Effector memory CD8-positive, alpha-beta T cell (primary cell): Measurements from ENCODE around the gene REV3L.

ENCODE experiments used
- ATAC-seq: fragments of 150-1000 bp; cut with Tn5 transposase; replicated peaks from 2 replicates; pipeline ENCODE4 v1.10.0; 2021; ENCODE audit warnings: mild to moderate bottlenecking, moderate library complexity
- DNase-seq, 3 experiments: peaks; one replicate each; pipeline ENCODE4 v3.0.0; 2021
- H3K27ac Mint-ChIP-seq, 2 donors: one replicate each; pipeline ENCODE4 v1.8.0; 2022; ENCODE audit warnings: mild to moderate bottlenecking in 2 of 2, mixed read lengths in 2 of 2, moderate library complexity in 2 of 2
- H3K27me3 Mint-ChIP-seq, 2 donors: one replicate each; pipeline ENCODE4 v1.8.0; 2022; ENCODE audit warnings: mixed read lengths in 2 of 2
- H3K36me3 Mint-ChIP-seq: one replicate; pipeline ENCODE4 v1.8.0; 2022; ENCODE audit warnings: mild to moderate bottlenecking, moderate library complexity, mixed read lengths; ENCODE audit not compliant: insufficient read depth
- H3K4me1 Mint-ChIP-seq, 2 donors: one replicate each; pipeline ENCODE4 v1.8.0; 2022; ENCODE audit warnings: low read depth in 2 of 2, mixed read lengths in 2 of 2
- H3K4me3 Mint-ChIP-seq, 2 donors: one replicate each; pipeline ENCODE4 v1.8.0; 2022; ENCODE audit warnings: mild to moderate bottlenecking in 2 of 2, mixed read lengths in 2 of 2, moderate library complexity in 2 of 2
- H3K9me3 Mint-ChIP-seq, 2 donors: one replicate each; pipeline ENCODE4 v1.8.0; 2022; ENCODE audit warnings: mixed read lengths in 2 of 2
- total RNA-seq, 9 experiments: gene quantifications; one replicate each; lab custom pipeline; 2026; lab: John Stamatoyannopoulos, UW

REV3L gene
- 76.4 to 150 (median 96.8) reads per million in 9 experiments for total RNA-seq

GRCh38 chr6:111482959-111483735 is at the start of gene REV3L:
REV3L (minus strand) TSS chr6:111483218; CDS start chr6:111482888, 330 bp downstream.
- Mint-ChIP-seq H3K36me3 (peaks cover 32% of the 10 kb centered on the region), H3K27ac (peak within 1 kb of the TSS; percentile 96 to 98)

GRCh38 chr6:111531185-111531584 is 48.2 kb upstream of the REV3L start:
- ATAC-seq, result no peak
- H3K27ac Mint-ChIP-seq, result no peak overlapping the region
- H3K4me1 Mint-ChIP-seq, result peaks cover 5 to 9% of the 10 kb centered on the region in 2 donors
- no peaks in the 10 kb centered on the region for H3K36me3 Mint-ChIP-seq
- no peak overlapping the region for H3K4me3 Mint-ChIP-seq
- H3K27me3 Mint-ChIP-seq, result no peaks in the 10 kb centered on the region
- no peaks in the 10 kb centered on the region for H3K9me3 Mint-ChIP-seq
- DNase-seq, result no peak

More at GRCh38 chr6:111482959-111483735, at the start of gene REV3L:
- Mint-ChIP-seq H3K27me3 (no peaks in the 10 kb centered on the region), H3K4me3 (peak within 1 kb of the TSS; percentile 90 to 97), H3K4me1 (peaks cover 37 to 50% of the 10 kb centered on the region in 2 donors), H3K9me3 (no peaks in the 10 kb centered on the region)
- DNase-seq (peak; percentile 80 to 83 (median 82)), ATAC-seq (peak; percentile 67)

GRCh38 chr6:111530667-111531066 is 47.6 kb upstream of the REV3L start:
- no peak for DNase-seq
- Mint-ChIP-seq H3K9me3 (no peaks in the 10 kb centered on the region), H3K27me3 (no peaks in the 10 kb centered on the region), H3K36me3 (no peaks in the 10 kb centered on the region), H3K4me1 (peaks cover 3 to 9% of the 10 kb centered on the region in 2 donors), H3K27ac (no peak overlapping the region), H3K4me3 (no peak overlapping the region)
- ATAC-seq, result no peak

GRCh38 chr6:111530218-111530617 is 47.2 kb upstream of the REV3L start:
- Mint-ChIP-seq H3K36me3 (no peaks in the 10 kb centered on the region), H3K4me1 (peaks cover 1 to 9% of the 10 kb centered on the region in 2 donors), H3K9me3 (no peaks in the 10 kb centered on the region), H3K27me3 (no peaks in the 10 kb centered on the region), H3K4me3 (no peak overlapping the region), H3K27ac (no peak overlapping the region)
- ATAC-seq, result no peak
- DNase-seq, result no peak

- Mint-ChIP-seq H3K27me3 (no peaks in the 10 kb centered on the region), H3K36me3 (no peaks in the 10 kb centered on the region), H3K4me3 (no peak overlapping the region), H3K4me1 (peaks cover 10 to 14% of the 10 kb centered on the region in 2 donors), H3K27ac (no peak overlapping the region), H3K9me3 (no peaks in the 10 kb centered on the region)
- DNase-seq, result no peak
- no peak for ATAC-seq
These were observed 44.3 kb upstream of the REV3L start for GRCh38 chr6:111527367-111527766.

GRCh38 chr6:111524735-111525134 is 41.7 kb upstream of the REV3L start:
- H3K4me3 Mint-ChIP-seq, result no peak overlapping the region
- no peaks in the 10 kb centered on the region for H3K9me3 Mint-ChIP-seq

GRCh38 chr6:111524252-111524651 is 41.2 kb upstream of the REV3L start:
- DNase-seq, result no peak
- H3K27ac Mint-ChIP-seq, result no peak overlapping the region
- no peak overlapping the region for H3K4me3 Mint-ChIP-seq
- no peak for ATAC-seq
- no peaks in the 10 kb centered on the region for H3K27me3 Mint-ChIP-seq
- H3K4me1 Mint-ChIP-seq, result peaks cover 11 to 16% of the 10 kb centered on the region in 2 donors
- no peaks in the 10 kb centered on the region for H3K36me3 Mint-ChIP-seq
- H3K9me3 Mint-ChIP-seq, result no peaks in the 10 kb centered on the region

More at GRCh38 chr6:111524735-111525134, 41.7 kb upstream of the REV3L start:
- no peak overlapping the region for H3K27ac Mint-ChIP-seq
- no peak for ATAC-seq
- H3K36me3 Mint-ChIP-seq, result no peaks in the 10 kb centered on the region
- H3K27me3 Mint-ChIP-seq, result no peaks in the 10 kb centered on the region
- H3K4me1 Mint-ChIP-seq, result peaks cover 11 to 16% of the 10 kb centered on the region in 2 donors
- no peak for DNase-seq

- H3K4me3 Mint-ChIP-seq, result no peak overlapping the region
- no peaks in the 10 kb centered on the region for H3K36me3 Mint-ChIP-seq
- DNase-seq, result no peak
- no peaks in the 10 kb centered on the region for H3K27me3 Mint-ChIP-seq
- no peaks in the 10 kb centered on the region for H3K9me3 Mint-ChIP-seq
- peaks cover 11 to 16% of the 10 kb centered on the region in 2 donors for H3K4me1 Mint-ChIP-seq
- ATAC-seq, result no peak
- peak overlapping the region in 1 of 2 donors; percentile 21 for H3K27ac Mint-ChIP-seq
These were observed 40.6 kb upstream of the REV3L start for GRCh38 chr6:111523484-111524167.

- DNase-seq (peak in 1 of 3 experiments; percentile 2), ATAC-seq (peak; percentile 90)
- Mint-ChIP-seq H3K9me3 (no peaks in the 10 kb centered on the region), H3K4me3 (peak overlapping the region in 1 of 2 donors; percentile 11), H3K27ac (peak overlapping the region in 1 of 2 donors; percentile 21), H3K27me3 (no peaks in the 10 kb centered on the region), H3K36me3 (no peaks in the 10 kb centered on the region), H3K4me1 (peaks cover 11 to 12% of the 10 kb centered on the region in 2 donors)
These were observed 39.5 kb upstream of the REV3L start for GRCh38 chr6:111522393-111523020.

GRCh38 chr6:111521497-111522270 is 38.7 kb upstream of the REV3L start:
- H3K9me3 Mint-ChIP-seq, result no peaks in the 10 kb centered on the region
- H3K4me1 Mint-ChIP-seq, result peaks cover 11% of the 10 kb centered on the region in 2 donors
- no peaks in the 10 kb centered on the region for H3K27me3 Mint-ChIP-seq
- no peaks in the 10 kb centered on the region for H3K36me3 Mint-ChIP-seq
- no peak overlapping the region for H3K4me3 Mint-ChIP-seq
- H3K27ac Mint-ChIP-seq, result no peak overlapping the region
- ATAC-seq (no peak), DNase-seq (no peak)

GRCh38 chr6:111520524-111520923 is 37.5 kb upstream of the REV3L start:
- Mint-ChIP-seq H3K27ac (no peak overlapping the region), H3K27me3 (no peaks in the 10 kb centered on the region), H3K4me3 (no peak overlapping the region), H3K36me3 (no peaks in the 10 kb centered on the region), H3K9me3 (no peaks in the 10 kb centered on the region), H3K4me1 (peaks cover 11% of the 10 kb centered on the region in 2 donors)
- ATAC-seq (no peak), DNase-seq (no peak)

GRCh38 chr6:111517965-111518364 is 34.9 kb upstream of the REV3L start:
- H3K27ac Mint-ChIP-seq, result no peak overlapping the region
- peaks cover 7 to 8% of the 10 kb centered on the region in 2 donors for H3K4me1 Mint-ChIP-seq
- no peak overlapping the region for H3K4me3 Mint-ChIP-seq
- H3K36me3 Mint-ChIP-seq, result no peaks in the 10 kb centered on the region
- ATAC-seq (no peak), DNase-seq (no peak)
- no peaks in the 10 kb centered on the region for H3K9me3 Mint-ChIP-seq
- H3K27me3 Mint-ChIP-seq, result no peaks in the 10 kb centered on the region

GRCh38 chr6:111515259-111515658 is 32.2 kb upstream of the REV3L start:
- no peak for ATAC-seq
- DNase-seq, result no peak
- Mint-ChIP-seq H3K9me3 (no peaks in the 10 kb centered on the region), H3K27ac (no peak overlapping the region), H3K27me3 (no peaks in the 10 kb centered on the region), H3K36me3 (no peaks in the 10 kb centered on the region), H3K4me3 (no peak overlapping the region), H3K4me1 (no peaks in the 10 kb centered on the region)
